Measurements from ENCODE around the gene RFX2.

Gene RFX2

DNA sequence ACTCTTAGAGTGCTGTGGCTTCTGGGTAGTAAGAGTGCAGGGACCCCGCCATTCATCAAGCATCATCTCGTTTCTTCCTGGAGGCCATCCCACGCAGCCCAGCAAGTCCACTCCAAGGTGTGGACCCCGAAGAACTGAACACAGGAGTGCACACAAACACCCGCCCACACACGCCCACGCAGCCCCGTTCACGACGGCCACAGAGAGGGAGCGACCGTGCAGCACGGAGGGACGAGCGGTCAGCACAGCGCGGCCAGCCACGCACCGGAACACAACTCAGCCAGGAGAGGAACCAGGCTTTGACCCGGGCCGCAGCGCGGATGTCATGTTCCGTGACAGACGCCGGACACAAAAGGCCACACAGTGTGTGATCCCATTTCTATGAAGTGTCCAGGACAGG lies 114.2 kb downstream of the RFX2 start:
- TF ChIP-seq, protein P1, sequence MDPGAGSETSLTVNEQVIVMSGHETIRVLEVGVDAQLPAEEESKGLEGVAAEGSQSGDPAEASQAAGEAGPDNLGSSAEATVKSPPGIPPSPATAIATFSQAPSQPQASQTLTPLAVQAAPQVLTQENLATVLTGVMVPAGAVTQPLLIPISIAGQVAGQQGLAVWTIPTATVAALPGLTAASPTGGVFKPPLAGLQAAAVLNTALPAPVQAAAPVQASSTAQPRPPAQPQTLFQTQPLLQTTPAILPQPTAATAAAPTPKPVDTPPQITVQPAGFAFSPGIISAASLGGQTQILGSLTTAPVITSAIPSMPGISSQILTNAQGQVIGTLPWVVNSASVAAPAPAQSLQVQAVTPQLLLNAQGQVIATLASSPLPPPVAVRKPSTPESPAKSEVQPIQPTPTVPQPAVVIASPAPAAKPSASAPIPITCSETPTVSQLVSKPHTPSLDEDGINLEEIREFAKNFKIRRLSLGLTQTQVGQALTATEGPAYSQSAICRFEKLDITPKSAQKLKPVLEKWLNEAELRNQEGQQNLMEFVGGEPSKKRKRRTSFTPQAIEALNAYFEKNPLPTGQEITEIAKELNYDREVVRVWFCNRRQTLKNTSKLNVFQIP (CRISPR knock-in tag; IDR thresholded peaks at IDR 0.05; ENCODE audit: borderline replicate concordance, low read depth) = no peak
- TF ChIP-seq TCF4 (CRISPR knock-in tag; IDR thresholded peaks at IDR 0.05; ENCODE audit: borderline replicate concordance) = no peak
- no peak for TF ChIP-seq GLIS3 (CRISPR knock-in tag; IDR thresholded peaks at IDR 0.05)
- no peak for TF ChIP-seq TOX (CRISPR knock-in tag; IDR thresholded peaks at IDR 0.05; ENCODE audit: borderline replicate concordance)
- no peak for TF ChIP-seq PPARA (CRISPR knock-in tag; IDR thresholded peaks at IDR 0.05; ENCODE audit: borderline replicate concordance)
- TF ChIP-seq ESRRG (CRISPR knock-in tag; IDR thresholded peaks at IDR 0.05) = no peak
- no peak for TF ChIP-seq OSR1 (CRISPR knock-in tag; IDR thresholded peaks at IDR 0.05)
- TF ChIP-seq ISL1 (CRISPR knock-in tag; IDR thresholded peaks at IDR 0.05) = no peak
- TF ChIP-seq, protein P2, sequence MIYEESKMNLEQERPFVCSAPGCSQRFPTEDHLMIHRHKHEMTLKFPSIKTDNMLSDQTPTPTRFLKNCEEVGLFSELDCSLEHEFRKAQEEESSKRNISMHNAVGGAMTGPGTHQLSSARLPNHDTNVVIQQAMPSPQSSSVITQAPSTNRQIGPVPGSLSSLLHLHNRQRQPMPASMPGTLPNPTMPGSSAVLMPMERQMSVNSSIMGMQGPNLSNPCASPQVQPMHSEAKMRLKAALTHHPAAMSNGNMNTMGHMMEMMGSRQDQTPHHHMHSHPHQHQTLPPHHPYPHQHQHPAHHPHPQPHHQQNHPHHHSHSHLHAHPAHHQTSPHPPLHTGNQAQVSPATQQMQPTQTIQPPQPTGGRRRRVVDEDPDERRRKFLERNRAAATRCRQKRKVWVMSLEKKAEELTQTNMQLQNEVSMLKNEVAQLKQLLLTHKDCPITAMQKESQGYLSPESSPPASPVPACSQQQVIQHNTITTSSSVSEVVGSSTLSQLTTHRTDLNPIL (CRISPR knock-in tag; IDR thresholded peaks at IDR 0.05; ENCODE audit: low read depth) = no peak
- TF ChIP-seq, protein P3, sequence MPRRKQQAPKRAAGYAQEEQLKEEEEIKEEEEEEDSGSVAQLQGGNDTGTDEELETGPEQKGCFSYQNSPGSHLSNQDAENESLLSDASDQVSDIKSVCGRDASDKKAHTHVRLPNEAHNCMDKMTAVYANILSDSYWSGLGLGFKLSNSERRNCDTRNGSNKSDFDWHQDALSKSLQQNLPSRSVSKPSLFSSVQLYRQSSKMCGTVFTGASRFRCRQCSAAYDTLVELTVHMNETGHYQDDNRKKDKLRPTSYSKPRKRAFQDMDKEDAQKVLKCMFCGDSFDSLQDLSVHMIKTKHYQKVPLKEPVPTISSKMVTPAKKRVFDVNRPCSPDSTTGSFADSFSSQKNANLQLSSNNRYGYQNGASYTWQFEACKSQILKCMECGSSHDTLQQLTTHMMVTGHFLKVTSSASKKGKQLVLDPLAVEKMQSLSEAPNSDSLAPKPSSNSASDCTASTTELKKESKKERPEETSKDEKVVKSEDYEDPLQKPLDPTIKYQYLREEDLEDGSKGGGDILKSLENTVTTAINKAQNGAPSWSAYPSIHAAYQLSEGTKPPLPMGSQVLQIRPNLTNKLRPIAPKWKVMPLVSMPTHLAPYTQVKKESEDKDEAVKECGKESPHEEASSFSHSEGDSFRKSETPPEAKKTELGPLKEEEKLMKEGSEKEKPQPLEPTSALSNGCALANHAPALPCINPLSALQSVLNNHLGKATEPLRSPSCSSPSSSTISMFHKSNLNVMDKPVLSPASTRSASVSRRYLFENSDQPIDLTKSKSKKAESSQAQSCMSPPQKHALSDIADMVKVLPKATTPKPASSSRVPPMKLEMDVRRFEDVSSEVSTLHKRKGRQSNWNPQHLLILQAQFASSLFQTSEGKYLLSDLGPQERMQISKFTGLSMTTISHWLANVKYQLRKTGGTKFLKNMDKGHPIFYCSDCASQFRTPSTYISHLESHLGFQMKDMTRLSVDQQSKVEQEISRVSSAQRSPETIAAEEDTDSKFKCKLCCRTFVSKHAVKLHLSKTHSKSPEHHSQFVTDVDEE (CRISPR knock-in tag; IDR thresholded peaks at IDR 0.05) = no peak

DNA sequence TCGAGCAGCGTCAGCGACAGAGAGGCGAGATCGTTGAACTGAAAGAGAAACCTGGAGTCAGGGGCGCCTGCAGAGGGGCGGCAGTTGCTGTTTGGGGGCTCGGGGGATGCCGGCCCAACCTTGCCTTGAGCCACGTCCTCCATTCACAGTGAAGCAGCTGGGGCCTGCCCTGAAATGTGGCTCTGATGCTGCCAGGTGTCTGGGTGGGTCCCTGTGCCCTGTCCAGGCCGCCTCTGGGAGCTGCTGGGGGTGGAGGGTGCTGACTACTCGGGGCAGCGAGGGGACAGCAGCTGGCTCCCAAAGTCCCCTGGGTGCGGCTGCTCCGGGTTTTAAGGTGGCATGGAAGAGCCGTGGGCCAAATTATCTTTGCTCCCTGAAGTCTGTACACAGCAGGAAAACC lies 114.7 kb downstream of the RFX2 start:
- TF ChIP-seq BACH2 (CRISPR knock-in tag; IDR thresholded peaks at IDR 0.05; ENCODE audit: borderline replicate concordance) (no peak), ZNF70 (CRISPR knock-in tag; IDR thresholded peaks at IDR 0.05) (no peak), OSR1 (CRISPR knock-in tag; IDR thresholded peaks at IDR 0.05) (no peak), PPARA (CRISPR knock-in tag; IDR thresholded peaks at IDR 0.05; ENCODE audit: borderline replicate concordance) (no peak), ZNF565 (CRISPR knock-in tag; conservative IDR thresholded peaks at IDR 0.05; ENCODE audit: low read depth) (no peak), CSDC2 (CRISPR knock-in tag; IDR thresholded peaks at IDR 0.05) (no peak), ARNTL (CRISPR knock-in tag; IDR thresholded peaks at IDR 0.05; ENCODE audit: borderline replicate concordance, low read depth) (no peak), ZFP30 (CRISPR knock-in tag; IDR thresholded peaks at IDR 0.05) (no peak), GLIS3 (CRISPR knock-in tag; IDR thresholded peaks at IDR 0.05) (no peak), ZNF8 (CRISPR knock-in tag; IDR thresholded peaks at IDR 0.05) (no peak)
- TF ChIP-seq, protein P4, sequence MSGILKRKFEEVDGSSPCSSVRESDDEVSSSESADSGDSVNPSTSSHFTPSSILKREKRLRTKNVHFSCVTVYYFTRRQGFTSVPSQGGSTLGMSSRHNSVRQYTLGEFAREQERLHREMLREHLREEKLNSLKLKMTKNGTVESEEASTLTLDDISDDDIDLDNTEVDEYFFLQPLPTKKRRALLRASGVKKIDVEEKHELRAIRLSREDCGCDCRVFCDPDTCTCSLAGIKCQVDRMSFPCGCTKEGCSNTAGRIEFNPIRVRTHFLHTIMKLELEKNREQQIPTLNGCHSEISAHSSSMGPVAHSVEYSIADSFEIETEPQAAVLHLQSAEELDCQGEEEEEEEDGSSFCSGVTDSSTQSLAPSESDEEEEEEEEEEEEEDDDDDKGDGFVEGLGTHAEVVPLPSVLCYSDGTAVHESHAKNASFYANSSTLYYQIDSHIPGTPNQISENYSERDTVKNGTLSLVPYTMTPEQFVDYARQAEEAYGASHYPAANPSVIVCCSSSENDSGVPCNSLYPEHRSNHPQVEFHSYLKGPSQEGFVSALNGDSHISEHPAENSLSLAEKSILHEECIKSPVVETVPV (CRISPR knock-in tag; IDR thresholded peaks at IDR 0.05) = no peak
- TF ChIP-seq, protein P3 (CRISPR knock-in tag; IDR thresholded peaks at IDR 0.05) = no peak
- TF ChIP-seq, protein P1 (CRISPR knock-in tag; IDR thresholded peaks at IDR 0.05; ENCODE audit: borderline replicate concordance, low read depth) = no peak
- TF ChIP-seq, protein P2 (CRISPR knock-in tag; IDR thresholded peaks at IDR 0.05; ENCODE audit: low read depth) = no peak
- ATAC-seq = no peak

More for the DNA sequence above, 114.2 kb downstream of the RFX2 start:
- ATAC-seq = no peak
